ENCODE data around the gene DENND4A. TPM values are rescaled to one million over a fixed set of nuclear protein-coding genes. Genes with fewer than 3 reads are reported as not detected.

DENND4A gene
- total RNA-seq, 1 experiment from 2014 or later: 14.4 TPM

DNA sequence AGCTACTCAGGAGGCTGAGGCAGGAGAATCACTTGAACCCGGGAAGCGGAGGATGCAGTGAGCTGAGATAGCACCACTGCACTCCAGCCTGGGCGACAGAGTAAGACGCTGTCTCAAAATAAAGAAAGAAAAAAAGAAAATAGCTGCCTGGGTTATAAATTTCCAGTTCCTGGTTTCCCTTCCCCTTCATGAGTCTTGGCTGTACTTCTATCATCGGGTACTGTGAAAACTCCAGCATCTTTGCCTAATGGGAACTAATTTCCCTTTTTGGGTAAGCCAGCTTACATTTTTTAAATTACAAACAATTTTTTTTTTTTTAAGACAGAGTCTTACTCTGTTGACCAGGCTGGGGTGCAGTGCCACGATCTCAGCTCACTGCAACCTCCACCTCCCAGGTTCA lies 15.0 kb downstream of the DENND4A start:
- ChIA-PET POLR2A (no interaction called here), CTCF (no interaction called here)
- in situ Hi-C loops (cut with HindIII; ENCODE audit: low pct_unique_long_range_greater_than_20kb, low sequenced_read_pairs) (no loop called here), intact Hi-C loops (cut with micrococcal nuclease; ENCODE audit: unreplicated experiment) (no loop called here)
- ATAC-seq: no peak
- no peaks in the 10 kb centered on the region for H3K9me3 ChIP-seq (ENCODE audit: control insufficient read depth, insufficient read depth, low read depth, low read length)
- no peak for DNase-seq (ENCODE audit: low read depth, low spot score)
- no peak overlapping the region for H3K4me3 ChIP-seq (ENCODE audit: low read depth in 2 of 2, low read length in 2 of 2)
- H3K36me3 ChIP-seq (ENCODE audit: control insufficient read depth, insufficient read depth, low read length): no peaks in the 10 kb centered on the region
- no peak overlapping the region for H3K27ac ChIP-seq (ENCODE audit: low read length)
- TF ChIP-seq, protein P1, sequence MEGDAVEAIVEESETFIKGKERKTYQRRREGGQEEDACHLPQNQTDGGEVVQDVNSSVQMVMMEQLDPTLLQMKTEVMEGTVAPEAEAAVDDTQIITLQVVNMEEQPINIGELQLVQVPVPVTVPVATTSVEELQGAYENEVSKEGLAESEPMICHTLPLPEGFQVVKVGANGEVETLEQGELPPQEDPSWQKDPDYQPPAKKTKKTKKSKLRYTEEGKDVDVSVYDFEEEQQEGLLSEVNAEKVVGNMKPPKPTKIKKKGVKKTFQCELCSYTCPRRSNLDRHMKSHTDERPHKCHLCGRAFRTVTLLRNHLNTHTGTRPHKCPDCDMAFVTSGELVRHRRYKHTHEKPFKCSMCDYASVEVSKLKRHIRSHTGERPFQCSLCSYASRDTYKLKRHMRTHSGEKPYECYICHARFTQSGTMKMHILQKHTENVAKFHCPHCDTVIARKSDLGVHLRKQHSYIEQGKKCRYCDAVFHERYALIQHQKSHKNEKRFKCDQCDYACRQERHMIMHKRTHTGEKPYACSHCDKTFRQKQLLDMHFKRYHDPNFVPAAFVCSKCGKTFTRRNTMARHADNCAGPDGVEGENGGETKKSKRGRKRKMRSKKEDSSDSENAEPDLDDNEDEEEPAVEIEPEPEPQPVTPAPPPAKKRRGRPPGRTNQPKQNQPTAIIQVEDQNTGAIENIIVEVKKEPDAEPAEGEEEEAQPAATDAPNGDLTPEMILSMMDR (IDR thresholded peaks at IDR 0.05): no peak
- TF ChIP-seq POLR2AphosphoS5 (IDR thresholded peaks at IDR 0.05; ENCODE audit: low read depth, low read length) (no peak), SIN3A (IDR thresholded peaks at IDR 0.05; ENCODE audit: borderline replicate concordance, insufficient read depth, low read depth, low read length) (no peak), TCF7L2 (IDR thresholded peaks at IDR 0.05; ENCODE audit: low read depth, low read length) (no peak)
- TF ChIP-seq, protein P2, sequence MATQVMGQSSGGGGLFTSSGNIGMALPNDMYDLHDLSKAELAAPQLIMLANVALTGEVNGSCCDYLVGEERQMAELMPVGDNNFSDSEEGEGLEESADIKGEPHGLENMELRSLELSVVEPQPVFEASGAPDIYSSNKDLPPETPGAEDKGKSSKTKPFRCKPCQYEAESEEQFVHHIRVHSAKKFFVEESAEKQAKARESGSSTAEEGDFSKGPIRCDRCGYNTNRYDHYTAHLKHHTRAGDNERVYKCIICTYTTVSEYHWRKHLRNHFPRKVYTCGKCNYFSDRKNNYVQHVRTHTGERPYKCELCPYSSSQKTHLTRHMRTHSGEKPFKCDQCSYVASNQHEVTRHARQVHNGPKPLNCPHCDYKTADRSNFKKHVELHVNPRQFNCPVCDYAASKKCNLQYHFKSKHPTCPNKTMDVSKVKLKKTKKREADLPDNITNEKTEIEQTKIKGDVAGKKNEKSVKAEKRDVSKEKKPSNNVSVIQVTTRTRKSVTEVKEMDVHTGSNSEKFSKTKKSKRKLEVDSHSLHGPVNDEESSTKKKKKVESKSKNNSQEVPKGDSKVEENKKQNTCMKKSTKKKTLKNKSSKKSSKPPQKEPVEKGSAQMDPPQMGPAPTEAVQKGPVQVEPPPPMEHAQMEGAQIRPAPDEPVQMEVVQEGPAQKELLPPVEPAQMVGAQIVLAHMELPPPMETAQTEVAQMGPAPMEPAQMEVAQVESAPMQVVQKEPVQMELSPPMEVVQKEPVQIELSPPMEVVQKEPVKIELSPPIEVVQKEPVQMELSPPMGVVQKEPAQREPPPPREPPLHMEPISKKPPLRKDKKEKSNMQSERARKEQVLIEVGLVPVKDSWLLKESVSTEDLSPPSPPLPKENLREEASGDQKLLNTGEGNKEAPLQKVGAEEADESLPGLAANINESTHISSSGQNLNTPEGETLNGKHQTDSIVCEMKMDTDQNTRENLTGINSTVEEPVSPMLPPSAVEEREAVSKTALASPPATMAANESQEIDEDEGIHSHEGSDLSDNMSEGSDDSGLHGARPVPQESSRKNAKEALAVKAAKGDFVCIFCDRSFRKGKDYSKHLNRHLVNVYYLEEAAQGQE (IDR thresholded peaks at IDR 0.05; ENCODE audit: insufficient read depth in 1 of 2, low read depth in 2 of 2, low read length in 1 of 2): no peak
- no TSS peak for BruUV-seq (replicated peaks)
- H3K4me1 ChIP-seq (ENCODE audit: control insufficient read depth, insufficient read depth, low read length): no peaks in the 10 kb centered on the region
- H3K27me3 ChIP-seq (ENCODE audit: control insufficient read depth, insufficient read depth, low read length): no peaks in the 10 kb centered on the region

DNA sequence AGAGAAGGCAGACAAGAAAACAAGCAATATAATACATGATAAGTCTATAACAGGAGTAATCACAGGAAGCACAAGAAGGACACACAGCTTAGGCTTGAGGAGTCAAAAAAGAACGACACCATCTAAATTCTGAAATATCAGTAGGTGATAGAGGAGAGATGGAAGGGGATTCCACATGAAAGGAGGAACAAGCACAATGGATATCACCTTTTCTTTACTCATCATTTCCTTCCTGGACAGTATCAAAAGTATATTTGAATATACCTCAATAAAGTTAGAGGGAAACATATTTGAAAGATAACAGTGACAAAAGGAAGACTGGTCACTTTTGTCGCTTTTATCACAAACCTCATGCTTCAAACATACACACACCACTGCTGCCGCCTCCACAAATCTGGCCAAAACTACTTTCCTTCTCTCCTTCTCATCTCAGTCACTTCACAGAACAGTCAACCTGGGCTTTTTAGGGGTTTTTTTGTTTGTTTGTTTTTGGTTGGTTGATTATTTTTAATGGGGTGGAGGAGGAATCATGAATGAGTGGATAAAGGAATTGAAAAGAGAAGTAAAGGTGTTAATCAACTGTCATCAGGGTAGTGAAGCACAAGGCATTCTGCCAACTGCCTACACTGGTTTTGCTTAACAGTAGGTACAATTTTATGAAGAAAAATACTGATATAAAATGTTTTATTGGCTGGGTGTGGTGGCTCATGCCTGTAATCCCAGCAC lies 18.5 kb downstream of the DENND4A start:
- Histone ChIP-seq H3K36me3 (ENCODE audit: control insufficient read depth, insufficient read depth, low read length) (no peaks in the 10 kb centered on the region), H3K27me3 (ENCODE audit: control insufficient read depth, insufficient read depth, low read length) (no peaks in the 10 kb centered on the region), H3K9me3 (ENCODE audit: control insufficient read depth, insufficient read depth, low read depth, low read length) (no peaks in the 10 kb centered on the region), H3K27ac (ENCODE audit: low read length) (no peak overlapping the region), H3K4me3 (ENCODE audit: low read depth in 2 of 2, low read length in 2 of 2) (no peak overlapping the region), H3K4me1 (ENCODE audit: control insufficient read depth, insufficient read depth, low read length) (no peaks in the 10 kb centered on the region)
- CTCF ChIA-PET: interaction anchor here (0.6 kb wide), 1 partner anchor 140 kb away, joined by 3 read pairs; no protein-coding TSS in a partner anchor
- intact Hi-C loops (cut with micrococcal nuclease; ENCODE audit: unreplicated experiment) (no loop called here), in situ Hi-C loops (cut with HindIII; ENCODE audit: low pct_unique_long_range_greater_than_20kb, low sequenced_read_pairs) (no loop called here)
- POLR2A ChIA-PET: no interaction called here
- ATAC-seq (no peak), DNase-seq (ENCODE audit: low read depth, low spot score) (no peak)
- BruUV-seq (replicated peaks): no TSS peak
- TF ChIP-seq TCF7L2 (IDR thresholded peaks at IDR 0.05; ENCODE audit: low read depth, low read length): no peak
- TF ChIP-seq, protein P1 (IDR thresholded peaks at IDR 0.05): no peak
- TF ChIP-seq SIN3A (IDR thresholded peaks at IDR 0.05; ENCODE audit: borderline replicate concordance, insufficient read depth, low read depth, low read length): no peak
- no peak for TF ChIP-seq POLR2AphosphoS5 (IDR thresholded peaks at IDR 0.05; ENCODE audit: low read depth, low read length)
- TF ChIP-seq, protein P2 (IDR thresholded peaks at IDR 0.05; ENCODE audit: insufficient read depth in 1 of 2, low read depth in 2 of 2, low read length in 1 of 2): no peak

All from Panc1 (cell line).